Calu3 (cell line): ENCODE data around the gene DPYD. TPM values are rescaled to one million over a fixed set of nuclear protein-coding genes. Genes with fewer than 3 reads are reported as not detected.

Source experiments
- BruUV-seq: library from RNA; stranded (reverse); fragments of 400-500 nt; replicated peaks from 2 replicates; lab custom pipeline; 2021; lab: Mats Ljungman, UMichigan
- CTCF ChIA-PET: fragments of 300-600 bp; sonication (Branson Sonifier 250); formaldehyde crosslinking; loops from one replicate; lab custom pipeline; 2022; ENCODE audit warnings: antibody characterized with exemption; lab: Charles Lee
- DNase-seq: peaks from one replicate; pipeline ENCODE4 v3.0.0; 2022
- H3K27ac Mint-ChIP-seq: one replicate; pipeline ENCODE4 v1.8.0; 2022; ENCODE audit warnings: mixed read lengths; ENCODE audit not compliant: unreplicated experiment
- H3K27me3 Mint-ChIP-seq: one replicate; pipeline ENCODE4 v1.8.0; 2022; ENCODE audit warnings: mixed read lengths; ENCODE audit not compliant: unreplicated experiment
- H3K36me3 Mint-ChIP-seq: one replicate; pipeline ENCODE4 v1.8.0; 2022; ENCODE audit warnings: mild to moderate bottlenecking, moderate library complexity, mixed read lengths; ENCODE audit not compliant: insufficient read depth, unreplicated experiment
- H3K4me1 Mint-ChIP-seq: one replicate; pipeline ENCODE4 v1.8.0; 2022; ENCODE audit warnings: mild to moderate bottlenecking, low read depth, mixed read lengths; ENCODE audit not compliant: unreplicated experiment
- H3K4me3 Mint-ChIP-seq: one replicate; pipeline ENCODE4 v1.8.0; 2022; ENCODE audit warnings: mild to moderate bottlenecking, low read depth, moderate library complexity, mixed read lengths; ENCODE audit not compliant: unreplicated experiment
- H3K9me3 Mint-ChIP-seq: one replicate; pipeline ENCODE4 v1.8.0; 2022; ENCODE audit warnings: low read depth, mixed read lengths; ENCODE audit not compliant: unreplicated experiment
- intact Hi-C: fragments of 100-400 bp; cut with micrococcal nuclease; formaldehyde crosslinking; loops from one replicate; pipeline ENCODE4 v1.10.0; 2022; ENCODE audit not compliant: unreplicated experiment
- total RNA-seq: library from RNA; stranded (reverse); gene quantifications from 2 replicates; pipeline ENCODE4 v1.2.3, GENCODE V29; 2022
- TF ChIP-seq, protein P1 (sequence below): fragments of 200-600 bp; IDR thresholded peaks from one replicate; pipeline ENCODE4 v1.8.0; 2022; ENCODE audit warnings: antibody characterized with exemption; ENCODE audit not compliant: unreplicated experiment

Gene DPYD
- total RNA-seq, 1 experiment from 2014 or later = 15.6 TPM

DNA sequence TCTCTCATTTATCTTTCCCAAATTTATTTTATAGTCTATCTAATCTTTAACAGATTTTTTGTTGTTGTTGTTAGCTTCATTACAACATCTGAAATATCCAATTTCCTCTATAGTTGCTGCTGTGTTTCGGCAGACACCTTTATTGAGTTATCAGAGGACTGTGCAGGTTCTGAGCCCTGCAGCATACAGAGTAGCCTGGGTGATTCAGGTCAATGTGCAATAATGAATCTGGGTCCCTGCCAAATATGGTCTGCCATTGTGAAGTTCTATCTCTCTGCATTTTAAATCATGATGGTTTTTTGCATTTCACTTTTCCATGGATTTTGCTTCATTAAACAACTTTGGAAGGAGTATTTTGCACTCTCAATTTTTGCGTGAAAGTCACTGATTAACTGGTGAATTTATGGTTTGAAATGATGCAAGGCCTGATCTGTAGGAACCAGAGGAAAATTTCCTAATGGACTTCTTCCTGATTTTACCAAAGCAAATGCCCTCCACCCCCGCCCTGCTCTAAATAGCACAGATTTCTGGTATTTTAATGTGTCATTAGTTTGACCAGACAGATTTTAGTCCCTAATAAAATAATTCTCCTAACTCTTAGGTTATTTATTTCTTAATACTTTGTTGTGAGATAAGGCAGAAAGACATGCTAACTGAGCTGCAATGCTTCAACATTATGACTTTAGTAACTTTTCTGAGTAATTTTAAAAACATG is 797.0 kb downstream of the DPYD start:
- no peaks in the 10 kb centered on the region for H3K27me3 Mint-ChIP-seq

DNA sequence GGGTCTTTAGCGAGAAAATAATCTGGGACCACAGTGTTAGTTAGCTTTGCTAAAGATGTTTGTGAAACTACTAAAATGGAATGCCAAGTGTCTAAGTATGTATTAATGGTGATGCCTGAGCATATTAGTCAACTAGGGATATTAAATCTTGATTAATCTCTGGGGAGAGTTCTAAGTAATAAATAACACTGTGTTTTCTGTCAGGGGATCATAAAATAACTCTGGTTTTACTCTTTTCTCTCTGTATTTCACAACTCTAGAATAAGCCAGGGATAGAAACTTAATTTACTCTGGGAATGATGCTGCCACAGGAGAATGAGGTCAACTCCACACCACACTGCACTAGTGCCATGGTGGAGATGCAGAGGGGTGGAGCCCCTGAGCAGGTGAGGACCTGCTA is 800.0 kb downstream of the DPYD start:
- H3K9me3 Mint-ChIP-seq = no peaks in the 10 kb centered on the region
- no peaks in the 10 kb centered on the region for H3K36me3 Mint-ChIP-seq
- intact Hi-C loops = no loop called here
- BruUV-seq = no TSS peak
- CTCF ChIA-PET = no interaction called here
- H3K4me1 Mint-ChIP-seq = no peaks in the 10 kb centered on the region
- H3K4me3 Mint-ChIP-seq = no peak overlapping the region
- DNase-seq = no peak
- H3K27me3 Mint-ChIP-seq = no peaks in the 10 kb centered on the region
- no peak overlapping the region for H3K27ac Mint-ChIP-seq
- TF ChIP-seq, protein P1, sequence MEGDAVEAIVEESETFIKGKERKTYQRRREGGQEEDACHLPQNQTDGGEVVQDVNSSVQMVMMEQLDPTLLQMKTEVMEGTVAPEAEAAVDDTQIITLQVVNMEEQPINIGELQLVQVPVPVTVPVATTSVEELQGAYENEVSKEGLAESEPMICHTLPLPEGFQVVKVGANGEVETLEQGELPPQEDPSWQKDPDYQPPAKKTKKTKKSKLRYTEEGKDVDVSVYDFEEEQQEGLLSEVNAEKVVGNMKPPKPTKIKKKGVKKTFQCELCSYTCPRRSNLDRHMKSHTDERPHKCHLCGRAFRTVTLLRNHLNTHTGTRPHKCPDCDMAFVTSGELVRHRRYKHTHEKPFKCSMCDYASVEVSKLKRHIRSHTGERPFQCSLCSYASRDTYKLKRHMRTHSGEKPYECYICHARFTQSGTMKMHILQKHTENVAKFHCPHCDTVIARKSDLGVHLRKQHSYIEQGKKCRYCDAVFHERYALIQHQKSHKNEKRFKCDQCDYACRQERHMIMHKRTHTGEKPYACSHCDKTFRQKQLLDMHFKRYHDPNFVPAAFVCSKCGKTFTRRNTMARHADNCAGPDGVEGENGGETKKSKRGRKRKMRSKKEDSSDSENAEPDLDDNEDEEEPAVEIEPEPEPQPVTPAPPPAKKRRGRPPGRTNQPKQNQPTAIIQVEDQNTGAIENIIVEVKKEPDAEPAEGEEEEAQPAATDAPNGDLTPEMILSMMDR = no peak

More for the DNA sequence above, 797.0 kb downstream of the DPYD start:
- DNase-seq = no peak
- Mint-ChIP-seq H3K9me3 (no peaks in the 10 kb centered on the region), H3K27ac (no peak overlapping the region), H3K4me1 (no peaks in the 10 kb centered on the region), H3K36me3 (no peaks in the 10 kb centered on the region), H3K4me3 (no peak overlapping the region)
- intact Hi-C loops = no loop called here
- CTCF ChIA-PET = interaction anchor here (0.6 kb wide), 1 partner anchor 172 kb away, joined by 3 read pairs; no protein-coding TSS in a partner anchor
- no TSS peak for BruUV-seq
- TF ChIP-seq, protein P1 = no peak

DNA sequence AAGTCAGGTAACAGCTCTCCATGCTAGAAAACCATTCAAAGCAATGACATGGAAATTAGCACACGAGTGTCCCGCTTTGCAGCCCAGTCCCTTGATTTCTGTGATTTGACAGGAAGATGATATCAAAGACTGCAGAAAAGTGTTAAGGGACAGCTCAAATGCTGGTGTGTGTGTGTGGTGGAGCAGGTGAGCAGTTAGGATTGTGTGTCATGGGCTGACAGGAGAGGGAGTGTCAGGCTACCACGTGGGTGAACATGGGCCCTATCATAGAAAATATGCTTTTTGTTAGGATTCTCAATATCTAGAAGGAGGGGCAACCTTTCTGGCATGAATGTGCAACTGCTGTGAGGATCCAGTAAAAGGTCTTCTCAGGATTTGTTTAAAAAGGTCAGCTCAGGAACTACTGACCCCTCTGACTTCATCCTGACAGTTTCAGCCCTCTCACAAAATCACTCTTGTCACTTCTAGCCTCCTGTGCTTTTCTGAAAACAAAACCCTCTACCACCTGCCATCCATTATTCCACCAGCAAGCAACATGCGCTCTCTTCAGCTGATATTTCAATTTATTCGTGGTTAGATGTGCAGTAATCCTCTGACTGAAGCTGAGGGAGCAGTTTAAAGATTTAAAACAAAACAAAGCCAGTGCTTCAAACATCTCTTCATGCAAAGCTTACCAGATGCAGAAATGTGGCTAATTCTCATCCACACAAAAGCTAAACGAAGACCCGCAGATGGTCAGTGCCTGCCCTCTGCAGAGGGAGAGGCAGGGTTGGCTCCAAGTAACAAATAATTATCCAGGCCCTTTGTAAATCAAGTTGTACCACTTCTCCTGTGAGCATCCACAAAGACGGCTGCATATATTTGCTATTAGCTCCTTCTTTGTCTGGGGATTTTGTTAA is 801.3 kb downstream of the DPYD start:
- CTCF ChIA-PET = interaction anchor here (0.5 kb wide), 1 partner anchor 292 kb away, joined by 3 read pairs; no protein-coding TSS in a partner anchor
- TF ChIP-seq, protein P1 = no peak
- no peaks in the 10 kb centered on the region for H3K4me1 Mint-ChIP-seq

DNA sequence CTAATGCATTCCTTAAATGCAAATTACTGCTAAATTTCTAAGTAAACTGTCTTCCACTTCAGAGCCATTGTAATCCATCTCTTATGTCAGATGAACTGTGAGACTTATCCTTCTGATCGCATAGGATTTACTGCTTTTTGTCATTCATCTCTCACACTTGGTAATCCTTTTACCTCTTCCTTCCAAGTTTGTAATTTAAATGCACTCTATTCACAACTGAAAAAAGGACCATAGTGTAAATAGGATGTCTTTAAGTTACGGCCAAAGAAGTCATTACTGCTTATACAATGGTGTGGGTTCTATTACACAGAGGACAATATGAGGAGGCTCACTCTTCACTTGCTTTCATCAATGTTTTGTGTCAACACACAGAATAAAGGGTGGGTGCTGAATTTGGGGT is 806.0 kb downstream of the DPYD start:
- H3K4me1 Mint-ChIP-seq = no peaks in the 10 kb centered on the region
- TF ChIP-seq, protein P1 = no peak
- no peaks in the 10 kb centered on the region for H3K36me3 Mint-ChIP-seq
- no peak overlapping the region for H3K27ac Mint-ChIP-seq
- intact Hi-C loops = no loop called here
- no peaks in the 10 kb centered on the region for H3K27me3 Mint-ChIP-seq
- CTCF ChIA-PET = no interaction called here
- H3K9me3 Mint-ChIP-seq = no peaks in the 10 kb centered on the region
- H3K4me3 Mint-ChIP-seq = no peak overlapping the region
- no TSS peak for BruUV-seq
- DNase-seq = no peak

More for the DNA sequence above, 801.3 kb downstream of the DPYD start:
- Mint-ChIP-seq H3K36me3 (no peaks in the 10 kb centered on the region), H3K9me3 (no peaks in the 10 kb centered on the region), H3K27ac (no peak overlapping the region), H3K27me3 (no peaks in the 10 kb centered on the region), H3K4me3 (no peak overlapping the region)
- no TSS peak for BruUV-seq
- intact Hi-C loops = no loop called here
- DNase-seq = no peak
